KG1 (cell line): Measurements from ENCODE around the gene NOD1.
"Not testable (repeated sequence)": the region's sequence is repeated elsewhere in the genome, so short reads cannot be mapped to it uniquely, and the experiment has no call there.

Experiments
- DNase-seq: peaks from one replicate; lab custom pipeline; 2025; lab: John Stamatoyannopoulos, UW

NOD1 gene

GRCh38 chr7:30504301-30505173 lies 26.0 kb upstream of the NOD1 start, which contains the start of gene GGCT:
TSS of gene GGCT (minus strand) at chr7:30504829. CDS start at chr7:30504709, 120 bp downstream.
- peak; percentile 96 for DNase-seq

- DNase-seq: no peak
Measured at GRCh38 chr7:30503274-30504212, 25.0 kb upstream of the NOD1 start.

GRCh38 chr7:30502470-30503251 lies 24.1 kb upstream of the NOD1 start:
- DNase-seq: no peak

GRCh38 chr7:30501264-30501663 lies 22.7 kb upstream of the NOD1 start:
- DNase-seq: no peak

GRCh38 chr7:30493228-30493627 lies 14.6 kb upstream of the NOD1 start:
- DNase-seq: no peak

- DNase-seq: no peak
Measured at GRCh38 chr7:30491417-30491816, 12.8 kb upstream of the NOD1 start.

GRCh38 chr7:30487371-30487770 lies 8.8 kb upstream of the NOD1 start:
- DNase-seq: no peak

- no peak for DNase-seq
Measured at GRCh38 chr7:30485667-30486066, 7.1 kb upstream of the NOD1 start.

- DNase-seq: not testable (repeated sequence)
Measured at GRCh38 chr7:30481416-30481815, 2.8 kb upstream of the NOD1 start.

GRCh38 chr7:30479202-30480120 lies 877 bp upstream of the NOD1 start:
- peak; percentile 16 for DNase-seq

GRCh38 chr7:30476459-30477145 lies 2.0 kb downstream of the NOD1 start:
- no peak for DNase-seq

GRCh38 chr7:30475580-30475979 lies 3.0 kb downstream of the NOD1 start:
- DNase-seq: no peak

GRCh38 chr7:30474893-30475292 lies 3.7 kb downstream of the NOD1 start:
- no peak for DNase-seq

GRCh38 chr7:30474485-30474884 lies 4.1 kb downstream of the NOD1 start:
- no peak for DNase-seq

- DNase-seq: no peak
Measured at GRCh38 chr7:30473903-30474302, 4.7 kb downstream of the NOD1 start.

- no peak for DNase-seq
Measured at GRCh38 chr7:30472784-30473775, 5.5 kb downstream of the NOD1 start.

GRCh38 chr7:30472081-30472783 lies 6.4 kb downstream of the NOD1 start:
- no peak for DNase-seq

- no peak for DNase-seq
Measured at GRCh38 chr7:30471205-30471604, 7.4 kb downstream of the NOD1 start.
